ENCODE measurements around the gene PMP22.
"Not testable (repeated sequence)": the region's sequence is repeated elsewhere in the genome, so short reads cannot be mapped to it uniquely, and the experiment has no call there.

Gene PMP22

GRCh38 chr17:15200574-15200973 is 64.6 kb downstream of the PMP22 start:
- not testable (repeated sequence) for DNase-seq

- DNase-seq: no peak
These were observed 67.9 kb downstream of the PMP22 start for GRCh38 chr17:15197229-15197628.

GRCh38 chr17:15194859-15195277 is 70.3 kb downstream of the PMP22 start:
- peak; percentile 95 for DNase-seq

- peak; percentile 53 for DNase-seq
These were observed 79.5 kb downstream of the PMP22 start for GRCh38 chr17:15185625-15185991.

GRCh38 chr17:15184872-15185624 is 80.1 kb downstream of the PMP22 start:
- no peak for DNase-seq

GRCh38 chr17:15181816-15182215 is 83.3 kb downstream of the PMP22 start:
- no peak for DNase-seq

- no peak for DNase-seq
These were observed 83.8 kb downstream of the PMP22 start for GRCh38 chr17:15181333-15181732.

- DNase-seq: no peak
These were observed 85.0 kb downstream of the PMP22 start for GRCh38 chr17:15180121-15180561.

Measured in NCI-H69 (cell line).